Myocyte (in vitro differentiated cells): ENCODE data around the gene RBMXL2. TPM values are rescaled to one million over a fixed set of nuclear protein-coding genes. Genes with fewer than 3 reads are reported as not detected.

ENCODE experiments used
- DNase-seq: peaks from one replicate; pipeline ENCODE4 v3.0.0-alpha.2; 2012; ENCODE audit warnings: low read depth
- polyA plus RNA-seq: library from polyadenylated mRNA; unstranded; fragments of >200 nt; gene quantifications from one replicate; pipeline ENCODE4 v1.2.1, GENCODE V29; 2012; ENCODE audit warnings: missing spikeins
- total RNA-seq: library from RNA; depleted of rRNA; stranded (reverse); fragments of >200 nt; gene quantifications from 2 replicates; pipeline ENCODE4 v1.2.3, GENCODE V29; 2014

The RBMXL2 gene
- not detected in 2 replicates for total RNA-seq
- not detected for polyA plus RNA-seq

- DNase-seq: no peak
Measured at GRCh38 chr11:7088921-7089320, at the start of gene RBMXL2. RBMXL2 (plus strand) TSS chr11:7088998; CDS start chr11:7089121, 123 bp downstream.

GRCh38 chr11:7046474-7047175 is 42.2 kb upstream of the RBMXL2 start:
- no peak for DNase-seq

DNA sequence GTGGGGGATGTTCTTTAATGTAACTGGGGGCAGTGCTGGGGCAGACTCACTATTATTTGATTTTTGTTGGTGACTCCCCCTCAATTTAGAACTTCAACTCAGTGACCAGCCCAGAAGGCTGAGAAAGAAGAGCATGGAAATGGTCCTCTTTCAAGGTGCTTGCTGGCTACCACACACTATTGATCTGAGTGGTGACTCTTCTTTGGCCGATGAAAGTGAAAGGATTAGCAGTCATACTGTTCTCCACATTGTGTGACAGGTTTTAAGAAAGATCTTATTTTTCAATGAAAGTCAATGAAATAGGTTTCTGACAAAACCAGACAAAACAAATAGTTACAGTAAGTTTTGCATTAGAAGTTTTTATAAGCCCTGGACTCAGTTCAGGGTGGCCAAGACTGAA is 38.6 kb upstream of the RBMXL2 start:
- no peak for DNase-seq

GRCh38 chr11:7056828-7057513 is 31.8 kb upstream of the RBMXL2 start:
- no peak for DNase-seq

GRCh38 chr11:7057641-7058040 is 31.2 kb upstream of the RBMXL2 start:
- DNase-seq: no peak

- DNase-seq: peak; percentile 70
Measured at GRCh38 chr11:7060868-7061267, 27.9 kb upstream of the RBMXL2 start.

DNA sequence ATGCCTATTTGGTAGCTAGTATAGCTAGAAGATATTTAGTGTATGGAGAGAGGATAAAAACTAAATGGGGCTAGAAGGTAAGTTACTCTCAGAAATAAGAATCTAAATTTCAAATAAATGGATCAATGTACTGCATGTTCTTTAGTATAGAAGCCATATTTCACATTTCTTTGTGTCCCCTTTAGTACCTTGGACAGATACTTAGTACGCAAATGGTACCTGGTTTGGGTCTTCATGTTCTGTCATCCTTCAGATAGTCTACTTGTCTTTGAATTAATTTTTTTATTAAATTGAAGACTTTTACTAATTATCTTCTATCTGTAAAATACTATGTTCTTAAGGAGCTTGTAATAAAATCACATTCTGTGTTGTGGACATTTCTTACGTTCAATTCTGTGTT is 26.3 kb upstream of the RBMXL2 start:
- DNase-seq: no peak

GRCh38 chr11:7072401-7073028 is 16.3 kb upstream of the RBMXL2 start:
- DNase-seq: no peak

DNA sequence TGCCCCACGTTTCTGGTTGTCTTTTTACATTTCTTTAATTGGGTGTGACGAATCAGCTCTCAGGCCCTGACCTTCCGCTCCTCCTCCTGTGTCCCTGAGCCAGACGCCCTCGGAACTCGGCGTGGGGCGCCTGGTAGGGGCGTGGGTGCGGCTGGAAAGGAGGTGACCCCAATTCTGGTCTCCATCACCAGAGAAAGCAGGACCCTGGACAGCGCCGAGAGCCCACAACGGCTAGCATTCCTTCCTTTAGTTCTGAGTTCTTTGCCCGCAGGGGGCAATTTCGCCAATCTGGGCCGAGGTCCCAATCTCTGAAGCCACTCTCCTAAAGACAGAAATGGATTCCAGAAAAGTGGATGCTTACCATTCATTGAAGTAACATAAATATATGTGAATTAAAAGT is 11.7 kb upstream of the RBMXL2 start:
- DNase-seq: no peak

DNA sequence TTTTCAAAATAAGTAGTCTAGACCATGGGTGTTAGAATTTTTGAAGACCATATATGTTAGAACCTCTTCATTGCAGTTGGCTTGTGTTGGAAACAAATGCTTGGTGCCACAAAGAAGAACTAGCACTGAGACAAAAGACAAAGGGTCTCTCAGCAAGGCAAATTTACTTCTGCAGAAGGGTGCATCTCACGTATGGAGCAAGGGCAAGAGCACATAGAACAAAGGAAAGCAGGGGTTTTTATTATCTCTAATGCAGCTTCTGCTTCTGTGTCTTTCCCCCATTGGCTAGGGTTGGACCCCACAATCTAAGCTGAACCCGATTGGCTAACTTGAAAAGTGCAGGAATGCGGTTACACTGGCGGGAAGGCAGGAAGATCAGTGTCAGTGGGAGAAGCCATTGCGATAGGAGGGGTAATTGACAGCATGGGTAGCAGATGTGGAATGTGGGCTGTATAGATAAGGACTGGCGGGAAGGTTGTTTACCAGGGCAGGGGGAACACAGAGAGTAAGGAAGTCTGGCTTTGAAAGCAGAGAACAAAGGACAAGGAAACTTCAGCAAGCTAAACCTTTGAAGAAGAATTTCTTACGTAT is 9.2 kb upstream of the RBMXL2 start:
- DNase-seq: no peak

DNA sequence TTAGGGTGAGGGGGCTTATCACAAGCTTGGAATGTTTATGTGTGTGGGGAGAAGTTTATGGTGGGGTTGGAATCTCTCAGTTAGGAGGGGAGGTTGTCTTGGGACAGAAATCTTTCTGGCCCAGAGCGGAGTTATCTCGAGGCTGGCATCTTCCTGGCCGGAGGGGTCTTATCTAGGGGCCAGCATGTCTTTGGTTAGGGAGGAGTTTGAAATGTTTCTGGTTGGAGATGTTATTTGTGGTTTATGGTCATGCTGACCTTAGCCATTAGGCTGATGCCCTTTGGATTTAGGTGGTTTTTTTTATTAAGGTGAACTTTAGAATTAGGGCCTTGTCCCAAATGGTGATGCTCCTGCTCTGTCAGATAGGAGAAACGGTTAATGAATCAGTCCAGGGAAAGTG is 7.9 kb upstream of the RBMXL2 start:
- DNase-seq: no peak

- no peak for DNase-seq
Measured at GRCh38 chr11:7081441-7081840, 7.4 kb upstream of the RBMXL2 start.

- no peak for DNase-seq
Measured at GRCh38 chr11:7089328-7090251, 792 bp downstream of the RBMXL2 start.

DNA sequence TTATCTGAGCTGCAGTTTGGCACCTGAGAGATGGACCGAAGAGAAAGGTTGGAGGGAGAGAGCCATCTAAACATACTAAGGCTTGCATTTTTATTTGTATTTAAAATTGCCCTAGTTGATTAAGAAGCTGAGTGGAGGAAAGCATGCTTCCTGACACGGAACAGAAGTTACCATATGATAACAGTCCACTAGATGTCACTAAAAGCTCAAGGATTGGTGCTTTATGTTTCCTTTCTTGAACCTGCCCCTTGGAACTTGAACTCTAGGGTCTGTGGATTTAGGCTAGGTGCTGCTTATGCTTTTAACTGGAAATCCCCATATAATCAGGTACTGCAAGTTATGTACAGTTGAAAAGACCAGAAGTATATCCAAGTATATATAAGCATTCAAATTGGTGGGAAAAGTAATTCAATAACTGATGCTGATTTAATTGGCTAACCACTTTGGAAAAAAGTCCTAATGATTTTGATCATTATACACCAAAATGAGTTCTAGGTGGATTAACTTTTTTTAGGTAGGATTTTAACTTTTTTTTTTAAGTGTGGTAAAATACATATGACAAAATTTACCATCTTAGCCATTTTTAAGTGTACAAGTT is 9.5 kb downstream of the RBMXL2 start:
- peak; percentile 53 for DNase-seq

- DNase-seq: no peak
Measured at GRCh38 chr11:7115780-7116179, 27.0 kb downstream of the RBMXL2 start.

DNA sequence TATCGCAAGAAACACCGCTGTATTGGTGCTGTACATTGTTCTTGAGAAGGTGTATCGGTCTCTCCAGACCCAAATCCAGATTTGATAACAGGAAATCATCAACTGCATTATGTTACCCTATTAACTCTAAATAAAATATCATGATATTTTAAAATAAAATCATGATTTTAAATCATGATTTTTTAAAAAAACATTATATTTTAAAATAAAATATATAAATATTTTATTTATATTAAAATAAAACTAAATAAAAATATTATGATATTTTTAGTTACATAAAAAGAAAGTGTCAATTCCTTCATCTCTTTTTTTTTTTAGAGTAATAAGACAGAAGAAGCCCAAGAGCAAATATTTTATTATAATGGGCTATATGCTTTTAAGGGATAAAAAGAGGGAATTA is 27.6 kb downstream of the RBMXL2 start:
- DNase-seq: no peak

DNA sequence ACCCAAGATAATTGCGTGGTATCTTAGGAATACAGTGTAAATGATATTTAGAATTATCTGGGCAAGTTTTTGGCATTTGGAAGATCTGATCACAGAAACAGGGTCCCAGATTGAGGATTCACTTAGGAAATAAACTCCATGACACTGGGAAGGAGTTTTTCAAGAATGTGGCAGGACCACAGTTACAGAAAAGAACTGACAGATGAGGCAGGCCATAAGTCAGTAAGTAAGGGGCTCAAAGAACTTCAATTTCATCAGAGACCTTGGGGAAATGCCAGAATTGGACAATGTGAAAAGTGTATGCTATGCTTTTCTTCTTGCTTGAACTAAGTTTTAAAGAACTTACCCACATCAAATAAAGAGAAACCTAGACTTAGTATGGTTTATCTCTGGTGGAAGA is 49.3 kb downstream of the RBMXL2 start:
- no peak for DNase-seq
